Activated effector memory CD4-positive, alpha-beta T cell treated with Interleukin-2 at 50 U/mL for 16 hours (primary cell): Measurements from ENCODE around the gene FBXL5.

Experiments
- DNase-seq: peaks from one replicate; pipeline ENCODE4 v3.0.0-alpha.2; 2020

The FBXL5 gene

DNA sequence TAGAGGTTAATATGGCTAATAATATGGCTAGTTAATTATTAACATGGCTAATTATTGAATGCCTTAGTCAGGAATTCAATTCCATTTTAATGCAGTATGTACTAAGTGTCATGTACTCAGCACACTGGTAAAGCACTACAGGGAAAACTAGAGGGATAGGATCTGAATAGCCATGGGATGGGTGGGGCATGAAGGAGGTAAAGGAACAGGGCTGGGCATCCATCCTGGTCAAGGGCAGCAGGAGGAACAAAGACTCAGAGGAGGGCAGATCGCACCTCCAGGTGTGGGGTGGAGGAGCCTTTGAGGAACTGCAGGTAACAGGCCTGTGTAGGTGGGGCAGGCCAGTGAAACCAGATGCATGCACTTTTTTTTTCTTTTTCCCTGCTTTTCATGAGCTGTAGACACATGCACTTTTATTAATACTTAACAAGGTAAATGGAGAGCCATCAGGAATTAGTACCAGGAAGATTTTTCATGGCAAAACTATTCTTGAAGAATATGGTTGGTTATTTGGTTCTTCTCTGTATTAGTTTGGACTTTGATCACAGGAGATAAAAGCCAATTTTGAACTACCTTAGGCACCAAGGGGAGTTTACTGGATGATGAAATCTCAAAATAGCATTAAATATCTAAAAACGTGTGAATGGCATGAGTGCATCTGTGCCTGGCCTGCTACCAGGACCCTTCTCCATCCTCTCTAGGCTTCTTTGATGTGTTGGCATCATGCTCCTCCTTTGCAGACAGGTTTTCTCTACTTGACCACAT is 97.2 kb downstream of the FBXL5 start:
- DNase-seq: no peak

DNA sequence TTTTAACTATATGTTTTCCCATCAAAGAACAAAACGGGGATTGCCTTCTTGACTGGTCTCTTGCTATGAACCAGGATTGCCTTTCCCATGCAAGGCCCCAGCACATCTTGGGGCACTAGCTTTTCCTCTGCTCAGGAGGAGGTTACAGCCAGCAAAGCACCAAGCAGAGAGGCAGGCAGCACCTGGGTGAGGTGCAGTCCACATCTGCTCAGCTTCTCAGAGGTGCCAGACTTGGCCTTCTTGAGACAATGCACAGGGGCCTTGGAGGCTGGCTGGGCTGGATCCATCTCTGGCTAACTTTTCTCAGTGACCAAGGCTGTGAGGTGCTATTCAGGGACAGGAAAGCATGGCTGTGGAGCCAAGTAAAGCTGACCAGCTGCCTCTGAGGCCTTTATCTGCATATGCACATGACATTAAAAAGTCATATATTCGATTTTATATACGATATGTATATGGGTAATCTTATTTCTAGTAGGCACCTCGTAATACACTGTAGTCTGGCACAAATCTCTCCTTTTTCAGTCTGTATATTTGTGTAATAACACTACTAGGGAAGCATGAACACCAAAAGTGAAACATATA is 98.6 kb downstream of the FBXL5 start:
- no peak for DNase-seq
